ENCODE measurements around the gene TSSK6.
A peak's percentile ranks its signal among the peaks of the same experiment; 100 is the strongest.

Gene TSSK6

DNA sequence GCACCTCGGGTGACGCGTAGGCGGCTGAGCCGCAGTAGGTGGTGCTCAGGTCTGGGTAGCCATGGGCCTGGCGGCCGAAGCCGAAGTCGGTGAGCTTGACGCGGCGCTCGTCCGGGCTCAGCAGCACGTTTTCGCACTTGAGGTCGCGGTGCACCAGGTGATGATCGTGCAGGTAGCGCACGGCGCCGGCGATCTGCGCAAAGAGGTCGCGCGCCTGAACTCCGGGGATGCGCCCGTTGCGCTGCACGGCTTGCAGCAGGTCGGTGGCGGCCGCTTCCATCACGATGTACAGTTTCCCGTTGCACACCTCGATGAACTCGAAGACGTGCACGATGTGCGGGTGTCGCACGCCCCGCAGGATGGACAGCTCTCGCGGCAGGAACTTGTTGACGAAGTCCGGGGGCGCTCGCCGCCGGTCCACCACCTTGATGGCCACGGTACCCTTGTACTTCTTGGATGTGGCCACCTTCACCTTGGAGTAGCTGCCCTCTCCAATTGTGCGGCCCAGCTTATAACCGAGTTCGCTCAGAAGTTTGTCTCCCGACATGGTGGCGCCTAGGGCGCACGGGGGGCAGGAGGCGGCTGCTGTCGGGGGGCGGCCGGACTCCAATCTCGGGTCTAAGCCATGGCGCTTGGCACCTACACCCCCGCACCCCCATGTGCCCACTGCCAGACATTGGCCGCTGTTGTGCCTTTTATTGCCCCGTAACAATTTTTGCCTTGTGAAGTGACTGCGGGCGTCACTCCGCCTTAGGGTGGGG lies at the start of gene TSSK6:
Gene TSSK6 (minus strand): TSS at position 668 of the 761 bp plus-strand sequence. CDS start 121 bp downstream, at position 547.
- ATAC-seq (no peak), DNase-seq (ENCODE audit: low spot score in 2 of 2) (no peak)
- Mint-ChIP-seq H3K4me3 (peak within 1 kb of the TSS; percentile 88), H3K27ac (peak within 1 kb of the TSS; percentile 94), H3K4me1 (peaks cover 12% of the 10 kb centered on the region), H3K36me3 (peaks cover 49% of the 10 kb centered on the region), H3K9me3 (no peaks in the 10 kb centered on the region)

DNA sequence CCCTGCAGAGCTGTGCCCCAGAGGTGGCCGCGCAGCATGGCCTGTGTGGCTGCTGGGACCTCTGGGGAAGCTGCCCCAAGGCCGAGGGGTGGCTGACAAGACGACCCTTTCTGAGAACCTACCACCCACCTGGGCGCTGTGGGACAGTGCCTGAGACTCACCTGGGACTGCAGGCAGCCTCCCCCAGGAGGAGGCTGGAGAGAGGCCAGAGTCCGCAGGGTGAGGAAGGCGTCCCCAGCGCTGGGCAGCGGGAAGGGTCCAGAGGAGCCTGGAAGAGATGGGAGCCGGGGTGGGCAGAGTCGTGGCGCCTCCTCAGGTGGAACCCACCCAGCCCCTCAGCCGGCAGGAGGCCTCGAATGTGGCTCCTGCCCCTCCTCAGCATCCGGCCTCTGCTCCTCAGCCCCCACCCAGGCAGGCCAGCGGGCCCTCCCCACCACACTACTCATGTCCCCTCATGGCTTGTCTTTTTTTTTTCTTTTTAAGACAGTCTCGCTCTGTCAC lies 48.0 kb upstream of the TSSK6 start:
- peak overlapping the region; percentile 86 for H3K27ac Mint-ChIP-seq
- no peak for ATAC-seq
- H3K9me3 Mint-ChIP-seq = no peaks in the 10 kb centered on the region
- DNase-seq (ENCODE audit: low spot score in 2 of 2) = no peak
- H3K4me1 Mint-ChIP-seq = peaks cover 14% of the 10 kb centered on the region
- H3K36me3 Mint-ChIP-seq = peaks cover 100% of the 10 kb centered on the region
- H3K4me3 Mint-ChIP-seq = no peak overlapping the region

GRCh38 chr19:19562665-19563347 lies 47.5 kb upstream of the TSSK6 start:
- H3K36me3 Mint-ChIP-seq = peaks cover 99% of the 10 kb centered on the region
- DNase-seq (ENCODE audit: low spot score in 2 of 2) (no peak), ATAC-seq (peak; percentile 73)
- peak overlapping the region; percentile 86 for H3K27ac Mint-ChIP-seq
- H3K4me3 Mint-ChIP-seq = no peak overlapping the region
- peaks cover 16% of the 10 kb centered on the region for H3K4me1 Mint-ChIP-seq
- H3K9me3 Mint-ChIP-seq = no peaks in the 10 kb centered on the region

DNA sequence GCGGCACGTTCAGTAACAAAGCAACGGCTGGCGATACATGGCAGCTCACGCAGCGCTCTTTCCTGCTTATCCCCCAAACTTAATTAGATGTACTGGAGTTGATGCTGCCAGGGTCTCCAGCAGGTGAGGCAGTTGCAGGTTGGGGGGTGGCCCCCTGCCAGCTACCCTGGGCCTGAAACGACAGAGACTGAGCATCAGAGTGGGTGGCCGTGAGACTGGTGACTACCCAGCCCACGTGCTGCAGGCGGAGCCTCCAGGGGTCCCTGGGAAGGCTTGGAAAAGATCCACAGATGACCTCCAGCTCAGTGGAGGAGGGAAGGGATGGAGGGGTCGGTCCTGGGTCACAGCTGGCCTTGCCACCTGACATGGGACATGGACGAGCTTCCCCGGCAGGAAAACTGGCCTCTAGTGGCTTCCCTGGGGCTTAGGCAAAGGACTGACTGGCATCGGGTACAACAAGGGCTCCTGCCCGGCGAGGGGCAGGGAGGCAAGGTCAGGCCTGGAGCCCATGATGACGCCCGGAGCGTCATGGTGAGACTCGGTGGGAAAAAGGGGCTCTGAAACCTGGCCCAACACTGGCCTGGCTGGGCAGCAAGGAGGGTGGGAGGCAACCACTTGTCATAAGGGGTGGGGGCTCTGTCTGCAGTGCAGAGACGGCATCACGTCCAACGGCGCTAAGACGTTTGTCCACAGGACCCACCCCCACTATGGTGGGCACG lies 46.8 kb upstream of the TSSK6 start:
- DNase-seq (ENCODE audit: low spot score in 2 of 2) (no peak), ATAC-seq (no peak)
- Mint-ChIP-seq H3K27ac (peak overlapping the region; percentile 86), H3K9me3 (no peaks in the 10 kb centered on the region), H3K4me1 (peaks cover 16% of the 10 kb centered on the region), H3K36me3 (peaks cover 92% of the 10 kb centered on the region), H3K4me3 (no peak overlapping the region)

- no peak overlapping the region for H3K4me3 Mint-ChIP-seq
- DNase-seq (ENCODE audit: low spot score in 2 of 2) (no peak), ATAC-seq (no peak)
- H3K27ac Mint-ChIP-seq = no peak overlapping the region
- peaks cover 16% of the 10 kb centered on the region for H3K4me1 Mint-ChIP-seq
- H3K9me3 Mint-ChIP-seq = no peaks in the 10 kb centered on the region
- peaks cover 70% of the 10 kb centered on the region for H3K36me3 Mint-ChIP-seq
These were observed 44.6 kb upstream of the TSSK6 start for GRCh38 chr19:19559931-19560330.

DNA sequence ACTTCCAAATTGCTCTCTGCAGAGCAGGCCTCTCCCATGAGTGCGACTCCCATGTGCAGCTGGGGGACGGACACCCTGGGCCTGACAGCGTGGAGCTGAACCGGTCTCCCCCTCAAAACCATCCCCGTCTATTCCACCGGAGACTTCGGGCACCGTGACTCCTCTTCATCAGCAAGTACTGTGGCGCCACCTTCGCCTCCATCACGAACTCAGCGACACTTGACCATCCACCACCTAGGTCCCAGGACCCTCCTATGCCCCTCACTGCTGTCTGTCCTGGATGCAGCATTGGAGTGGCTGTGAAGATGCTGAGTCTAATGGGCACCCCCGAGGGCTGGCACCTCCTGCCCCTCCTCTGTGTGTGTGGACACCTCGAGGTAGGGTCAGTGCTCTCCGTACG lies 43.3 kb upstream of the TSSK6 start:
- Mint-ChIP-seq H3K9me3 (no peaks in the 10 kb centered on the region), H3K27ac (peak overlapping the region; percentile 78), H3K4me3 (no peak overlapping the region), H3K4me1 (peaks cover 25% of the 10 kb centered on the region), H3K36me3 (peaks cover 57% of the 10 kb centered on the region)
- DNase-seq (ENCODE audit: low spot score in 2 of 2) (no peak), ATAC-seq (no peak)

DNA sequence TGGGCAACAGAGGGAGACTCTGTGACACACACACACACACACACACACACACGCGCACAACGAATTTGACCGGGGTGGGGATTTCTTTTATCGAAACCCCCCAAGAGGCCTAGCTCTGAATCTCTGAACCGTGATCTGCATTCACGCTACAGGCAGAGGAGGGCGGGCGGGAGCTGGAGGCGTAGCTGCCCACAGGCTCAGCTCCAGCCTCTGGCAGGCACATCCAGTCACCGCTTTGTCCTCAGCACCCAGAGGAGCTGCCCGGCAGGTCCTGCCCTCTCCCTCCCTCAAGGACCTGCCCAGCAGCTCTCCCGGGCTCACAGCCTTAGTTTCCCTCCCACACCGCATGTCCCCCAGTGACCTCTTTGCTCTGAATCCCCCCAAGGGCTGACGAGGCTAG lies 42.7 kb upstream of the TSSK6 start:
- DNase-seq (ENCODE audit: low spot score in 2 of 2) (no peak), ATAC-seq (no peak)
- Mint-ChIP-seq H3K4me1 (peaks cover 25% of the 10 kb centered on the region), H3K36me3 (peaks cover 52% of the 10 kb centered on the region), H3K27ac (peak overlapping the region; percentile 78), H3K9me3 (no peaks in the 10 kb centered on the region), H3K4me3 (no peak overlapping the region)

DNA sequence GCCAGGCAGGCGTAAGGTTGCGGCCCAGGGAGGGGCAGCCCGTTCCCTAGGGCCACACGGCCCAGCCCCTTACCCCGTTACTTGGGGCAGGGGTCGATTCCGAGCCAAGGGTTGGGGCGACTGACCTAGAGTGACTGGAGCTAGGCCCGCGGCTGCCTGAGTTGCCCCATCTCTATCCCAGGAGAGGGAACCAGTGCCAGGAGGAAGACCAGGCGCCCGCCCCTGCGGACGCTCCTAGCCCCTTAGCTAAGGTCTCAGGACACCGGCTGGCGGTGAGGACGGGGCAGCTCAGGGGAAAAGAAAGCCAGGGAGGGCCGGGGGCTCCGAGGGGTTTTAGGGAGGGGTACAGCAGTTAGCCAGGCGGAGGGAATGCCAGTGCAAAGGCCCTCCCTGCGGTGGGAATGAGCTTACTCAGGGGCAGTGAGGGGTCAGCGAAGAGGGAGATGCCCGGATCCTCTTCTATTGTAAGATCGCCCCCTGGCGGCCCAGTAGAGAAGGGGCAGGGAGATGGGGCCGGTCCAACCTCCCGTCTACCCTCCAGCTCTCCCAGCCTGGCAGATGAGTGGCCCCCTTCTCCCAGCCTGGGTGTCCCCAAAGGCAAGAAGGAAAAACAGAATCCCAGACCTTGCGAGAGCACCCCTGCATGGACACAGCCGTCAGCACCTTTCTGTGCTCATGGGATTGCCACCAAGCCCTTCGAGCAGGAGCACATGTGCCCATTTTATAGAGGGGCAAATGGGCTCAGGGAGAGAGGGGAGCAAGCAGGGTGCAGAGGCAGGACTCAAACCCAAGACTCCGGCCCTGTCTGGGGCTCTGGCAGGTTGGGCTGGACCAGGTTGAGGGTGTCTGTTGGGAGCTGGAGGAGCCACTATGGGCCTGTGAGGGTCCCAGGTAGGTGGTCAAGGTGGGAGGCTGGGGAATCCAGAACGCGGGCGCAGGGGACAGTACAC lies 39.0 kb upstream of the TSSK6 start:
- H3K4me1 Mint-ChIP-seq = peaks cover 19% of the 10 kb centered on the region
- peak; percentile 61 to 86 for DNase-seq (ENCODE audit: low spot score in 2 of 2)
- no peak overlapping the region for H3K4me3 Mint-ChIP-seq
- H3K9me3 Mint-ChIP-seq = no peaks in the 10 kb centered on the region
- peak overlapping the region; percentile 71 for H3K27ac Mint-ChIP-seq
- peak; percentile 65 for ATAC-seq
- H3K36me3 Mint-ChIP-seq = peaks cover 14% of the 10 kb centered on the region

- no peak overlapping the region for H3K27ac Mint-ChIP-seq
- peaks cover 13% of the 10 kb centered on the region for H3K4me1 Mint-ChIP-seq
These were observed 38.3 kb upstream of the TSSK6 start for GRCh38 chr19:19553670-19554069.

DNA sequence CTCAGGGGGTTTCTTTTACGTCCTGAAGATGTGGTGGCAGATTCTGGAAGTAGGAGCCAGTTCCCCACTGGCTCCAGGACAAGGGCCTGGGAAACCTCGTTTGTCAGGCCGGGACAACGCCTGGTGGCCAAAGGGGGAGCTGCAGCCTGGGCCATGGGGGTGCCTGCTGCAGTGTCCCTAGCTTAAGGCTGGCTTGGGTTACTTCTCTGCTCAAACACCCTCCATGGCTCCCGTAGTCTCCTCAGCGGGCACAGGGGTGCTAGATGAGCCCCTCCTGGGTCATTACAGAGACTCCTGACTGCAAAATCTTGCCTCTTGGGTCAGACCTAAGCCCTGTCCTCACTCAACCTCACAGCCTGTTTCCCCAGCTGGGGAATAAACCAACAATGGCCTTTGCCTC lies 37.5 kb upstream of the TSSK6 start:
- Mint-ChIP-seq H3K9me3 (no peaks in the 10 kb centered on the region), H3K27ac (no peak overlapping the region), H3K4me3 (no peak overlapping the region), H3K4me1 (peaks cover 9% of the 10 kb centered on the region), H3K36me3 (no peaks in the 10 kb centered on the region)
- ATAC-seq = peak; percentile 56
- DNase-seq (ENCODE audit: low spot score in 2 of 2) = no peak

More at GRCh38 chr19:19553670-19554069, 38.3 kb upstream of the TSSK6 start:
- Mint-ChIP-seq H3K9me3 (no peaks in the 10 kb centered on the region), H3K36me3 (peaks cover 8% of the 10 kb centered on the region), H3K4me3 (no peak overlapping the region)
- no peak for DNase-seq (ENCODE audit: low spot score in 2 of 2)
- ATAC-seq = no peak

- no peaks in the 10 kb centered on the region for H3K9me3 Mint-ChIP-seq
- H3K27ac Mint-ChIP-seq = no peak overlapping the region
- ATAC-seq = no peak
- no peaks in the 10 kb centered on the region for H3K36me3 Mint-ChIP-seq
- peaks cover 9% of the 10 kb centered on the region for H3K4me1 Mint-ChIP-seq
- DNase-seq (ENCODE audit: low spot score in 2 of 2) = no peak
- no peak overlapping the region for H3K4me3 Mint-ChIP-seq
These were observed 36.5 kb upstream of the TSSK6 start for GRCh38 chr19:19551853-19552192.

DNA sequence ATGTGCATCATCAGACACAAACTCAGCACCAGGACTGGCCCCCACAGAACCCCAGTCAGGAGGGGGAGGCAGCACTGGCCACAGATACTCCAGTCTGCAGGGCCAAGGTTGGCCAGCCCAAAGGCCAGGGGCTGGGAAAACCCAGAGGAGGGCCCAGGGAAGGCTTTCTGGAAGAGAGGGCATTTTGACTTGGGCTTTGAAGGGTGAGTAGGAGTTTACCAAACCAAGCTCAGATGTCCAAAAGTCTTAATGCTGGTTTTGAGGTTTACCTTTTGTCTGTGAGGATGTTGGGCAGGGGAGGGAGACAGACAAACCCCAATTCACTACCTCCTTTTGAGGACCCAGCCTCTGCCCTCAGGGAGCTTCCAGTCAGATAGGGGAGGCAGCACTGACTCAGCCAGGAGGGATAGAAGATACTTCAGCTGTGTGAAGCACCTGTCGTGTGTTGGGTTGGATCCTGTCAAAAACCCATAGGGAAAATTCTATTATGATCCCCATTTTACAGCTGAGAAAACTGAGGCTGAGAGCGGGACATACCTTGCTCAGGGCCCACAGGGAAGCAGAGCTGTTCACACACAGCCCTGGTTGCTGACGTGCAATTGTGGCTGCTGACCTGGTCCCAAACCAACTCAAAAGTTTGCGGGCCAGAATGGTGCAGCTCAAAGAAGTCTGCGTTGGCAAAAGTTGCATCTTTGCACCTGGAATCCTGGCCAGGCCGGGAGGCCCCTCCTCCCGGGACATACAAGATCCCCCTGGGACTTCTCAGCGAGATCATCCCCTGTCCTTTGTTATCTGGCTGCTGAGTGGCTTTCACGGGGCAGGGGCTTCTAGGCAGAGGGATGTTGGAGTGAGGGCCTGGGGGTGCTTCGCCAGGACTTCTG lies 35.9 kb upstream of the TSSK6 start:
- Mint-ChIP-seq H3K4me3 (no peak overlapping the region), H3K9me3 (no peaks in the 10 kb centered on the region)

GRCh38 chr19:19550485-19550929 lies 35.2 kb upstream of the TSSK6 start:
- Mint-ChIP-seq H3K9me3 (no peaks in the 10 kb centered on the region), H3K4me1 (peaks cover 9% of the 10 kb centered on the region), H3K36me3 (no peaks in the 10 kb centered on the region), H3K27ac (no peak overlapping the region), H3K4me3 (no peak overlapping the region)
- no peak for ATAC-seq
- DNase-seq (ENCODE audit: low spot score in 2 of 2) = no peak

More for the DNA sequence above, 35.9 kb upstream of the TSSK6 start:
- Mint-ChIP-seq H3K27ac (no peak overlapping the region), H3K36me3 (no peaks in the 10 kb centered on the region), H3K4me1 (peaks cover 9% of the 10 kb centered on the region)
- ATAC-seq = no peak
- no peak for DNase-seq (ENCODE audit: low spot score in 2 of 2)

Measured in stimulated activated effector memory CD8-positive, alpha-beta T cell treated with anti-CD3 and anti-CD28 coated beads, Interleukin-12 subunit alpha, Interleukin-12 subunit beta, amount 100 ng/mL, for 72 hours (primary cell).